SJCRH30 (cell line): ENCODE measurements around the gene BICD1. TPM values are rescaled to one million over a fixed set of nuclear protein-coding genes. Genes with fewer than 3 reads are reported as not detected.
"Not testable (repeated sequence)": the region's sequence is repeated elsewhere in the genome, so short reads cannot be mapped to it uniquely, and the experiment has no call there.

Experiments used
- DNase-seq, 2 experiments: peaks; one replicate each; pipeline ENCODE4 v3.0.0-alpha.2; 2015 to 2020
- H3K27ac ChIP-seq: fragments of 250-450 bp; sonication (Bioruptor Pico); 2 replicates; pipeline ENCODE4 v1.5.1; 2020; ENCODE audit warnings: mild to moderate bottlenecking, moderate library complexity
- H3K27me3 ChIP-seq: fragments of 250-450 bp; sonication (Bioruptor Pico); 2 replicates; pipeline ENCODE4 v1.5.1; 2020; ENCODE audit warnings: mild to moderate bottlenecking, moderate library complexity
- H3K36me3 ChIP-seq: fragments of 250-450 bp; sonication (Bioruptor Pico); 2 replicates; pipeline ENCODE4 v1.5.1; 2020; ENCODE audit warnings: mild to moderate bottlenecking, moderate library complexity
- H3K4me1 ChIP-seq: fragments of 250-450 bp; sonication (Bioruptor Pico); 2 replicates; pipeline ENCODE4 v1.5.1; 2020; ENCODE audit warnings: mild to moderate bottlenecking, moderate library complexity
- H3K4me3 ChIP-seq: fragments of 250-450 bp; sonication (Bioruptor Pico); 2 replicates; pipeline ENCODE4 v1.5.1; 2020; ENCODE audit warnings: mild to moderate bottlenecking, moderate library complexity
- H3K9me3 ChIP-seq: fragments of 250-450 bp; sonication (Bioruptor Pico); replicated peaks from 2 replicates; pipeline ENCODE4 v1.5.1; 2020; ENCODE audit warnings: mild to moderate bottlenecking, moderate library complexity
- total RNA-seq: library from RNA; depleted of rRNA; stranded (reverse); fragments of >200 nt; shearing (Covaris generic); gene quantifications from 2 replicates; pipeline ENCODE4 v1.2.3, GENCODE V29; 2014

BICD1 gene
- total RNA-seq, 1 experiment from 2014 or later: 10.8 TPM

- DNase-seq: no peak
- no peak overlapping the region for H3K27ac ChIP-seq
Observed at GRCh38 chr12:32273063-32273522, 166.4 kb downstream of the BICD1 start.

GRCh38 chr12:32273712-32274111 is 167.1 kb downstream of the BICD1 start:
- H3K27ac ChIP-seq: no peak overlapping the region
- no peak for DNase-seq

More at GRCh38 chr12:32273063-32273522, 166.4 kb downstream of the BICD1 start:
- H3K36me3 ChIP-seq: no peaks in the 10 kb centered on the region
- H3K27me3 ChIP-seq: no peaks in the 10 kb centered on the region
- no peak overlapping the region for H3K4me3 ChIP-seq
- peaks cover 8% of the 10 kb centered on the region for H3K4me1 ChIP-seq
- 0 out of 2 replicates have a peak, but pooled peaks cover 4% of the 10 kb centered on the region for H3K9me3 ChIP-seq

DNA sequence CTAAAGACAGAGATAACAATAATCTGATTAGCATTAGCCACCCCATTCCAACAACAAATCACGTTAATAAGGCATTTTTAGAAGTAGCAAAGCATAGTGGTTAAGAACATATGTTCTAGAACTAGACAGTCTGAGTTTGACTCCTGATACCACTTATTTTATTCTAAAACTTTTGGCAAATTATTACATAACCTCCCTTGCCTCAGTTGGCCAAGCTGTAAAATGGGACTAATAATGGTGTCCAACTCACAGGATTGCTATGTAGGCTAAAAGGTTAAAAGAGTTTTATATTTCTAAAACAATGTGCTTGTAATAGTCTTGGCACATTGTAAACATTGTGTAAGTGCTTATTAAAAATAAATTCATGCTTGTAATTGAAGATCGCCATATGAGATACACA is 168.0 kb downstream of the BICD1 start:
- no peak overlapping the region for H3K27ac ChIP-seq
- 0 out of 2 replicates have a peak, but pooled peaks cover 4% of the 10 kb centered on the region for H3K9me3 ChIP-seq
- DNase-seq: no peak

More at GRCh38 chr12:32273712-32274111, 167.1 kb downstream of the BICD1 start:
- Histone ChIP-seq H3K4me1 (peaks cover 8% of the 10 kb centered on the region), H3K36me3 (no peaks in the 10 kb centered on the region), H3K27me3 (no peaks in the 10 kb centered on the region), H3K9me3 (0 out of 2 replicates have a peak, but pooled peaks cover 4% of the 10 kb centered on the region), H3K4me3 (no peak overlapping the region)

DNA sequence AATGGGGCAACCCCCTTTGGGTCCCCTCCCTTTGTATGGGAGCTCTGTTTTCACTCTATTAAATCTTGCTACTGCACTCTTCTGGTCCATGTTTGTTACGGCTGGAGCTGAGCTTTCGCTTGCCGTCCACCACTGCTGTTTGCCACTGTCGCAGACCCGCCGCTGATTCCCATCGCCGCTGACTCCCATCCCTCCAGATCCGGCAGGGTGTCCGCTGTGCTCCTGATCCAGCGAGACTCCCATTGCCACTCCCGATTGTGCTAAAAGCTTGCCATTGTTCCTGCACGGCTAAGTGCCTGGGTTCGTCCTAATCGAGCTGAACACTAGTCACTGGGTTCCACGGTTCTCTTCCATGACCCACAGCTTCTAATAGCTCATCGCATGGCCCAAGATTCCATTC is 168.9 kb downstream of the BICD1 start:
- not testable (repeated sequence) for H3K27ac ChIP-seq, H3K4me1 ChIP-seq, H3K4me3 ChIP-seq, H3K27me3 ChIP-seq, H3K9me3 ChIP-seq, H3K36me3 ChIP-seq, DNase-seq

More for the DNA sequence above, 168.0 kb downstream of the BICD1 start:
- H3K4me1 ChIP-seq: peaks cover 8% of the 10 kb centered on the region
- no peaks in the 10 kb centered on the region for H3K36me3 ChIP-seq
- H3K27me3 ChIP-seq: no peaks in the 10 kb centered on the region
- no peak overlapping the region for H3K4me3 ChIP-seq

DNA sequence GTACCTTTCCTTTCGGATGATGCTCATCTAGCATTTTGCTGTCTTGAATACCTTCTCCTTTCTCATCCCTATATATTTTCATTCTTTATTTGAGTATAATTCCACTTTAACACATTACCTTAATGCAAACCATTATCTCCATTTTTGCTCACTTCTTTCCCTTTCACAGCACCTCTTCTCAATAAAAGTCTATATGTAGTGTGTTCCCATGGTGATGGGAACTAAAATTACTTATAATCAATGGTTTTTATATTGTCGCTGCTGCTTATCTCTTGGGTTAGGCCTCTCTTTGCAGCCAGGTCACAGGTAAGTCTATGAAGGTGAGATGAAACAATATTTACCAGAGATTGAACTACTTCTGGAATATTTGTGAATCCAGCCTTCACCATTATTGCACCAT is 171.1 kb downstream of the BICD1 start:
- H3K36me3 ChIP-seq: no peaks in the 10 kb centered on the region
- no peak overlapping the region for H3K27ac ChIP-seq
- DNase-seq: no peak
- H3K9me3 ChIP-seq: no peaks in the 10 kb centered on the region
- no peaks in the 10 kb centered on the region for H3K4me1 ChIP-seq
- H3K27me3 ChIP-seq: no peaks in the 10 kb centered on the region
- H3K4me3 ChIP-seq: no peak overlapping the region

- Histone ChIP-seq H3K9me3 (no peaks in the 10 kb centered on the region), H3K4me1 (no peaks in the 10 kb centered on the region), H3K36me3 (no peaks in the 10 kb centered on the region), H3K4me3 (no peak overlapping the region), H3K27me3 (no peaks in the 10 kb centered on the region), H3K27ac (no peak overlapping the region)
- DNase-seq: no peak
Observed at GRCh38 chr12:32281098-32281497, 174.5 kb downstream of the BICD1 start.

DNA sequence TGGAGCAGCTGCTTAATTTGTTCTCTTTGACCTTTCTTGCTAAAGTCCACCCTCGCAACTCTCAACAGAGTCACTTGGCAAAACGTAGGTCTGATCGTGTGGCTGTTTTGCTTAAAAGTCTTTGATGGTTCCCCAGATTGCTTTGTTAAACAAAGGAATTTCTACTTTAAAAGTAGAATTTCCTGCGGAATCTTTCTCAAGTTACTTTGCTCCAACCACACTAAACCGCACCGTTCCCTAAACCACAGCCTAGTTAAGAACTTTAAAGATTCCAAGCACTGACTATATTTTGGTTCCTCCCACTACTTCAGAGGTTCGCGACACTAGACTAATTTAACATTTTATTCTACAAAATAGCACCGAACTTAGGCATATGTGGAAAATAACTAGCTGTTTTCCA is 177.9 kb downstream of the BICD1 start:
- H3K9me3 ChIP-seq: no peaks in the 10 kb centered on the region
- H3K27me3 ChIP-seq: no peaks in the 10 kb centered on the region
- no peaks in the 10 kb centered on the region for H3K36me3 ChIP-seq
- H3K4me1 ChIP-seq: no peaks in the 10 kb centered on the region
- H3K27ac ChIP-seq: no peak overlapping the region
- DNase-seq: no peak
- H3K4me3 ChIP-seq: no peak overlapping the region

DNA sequence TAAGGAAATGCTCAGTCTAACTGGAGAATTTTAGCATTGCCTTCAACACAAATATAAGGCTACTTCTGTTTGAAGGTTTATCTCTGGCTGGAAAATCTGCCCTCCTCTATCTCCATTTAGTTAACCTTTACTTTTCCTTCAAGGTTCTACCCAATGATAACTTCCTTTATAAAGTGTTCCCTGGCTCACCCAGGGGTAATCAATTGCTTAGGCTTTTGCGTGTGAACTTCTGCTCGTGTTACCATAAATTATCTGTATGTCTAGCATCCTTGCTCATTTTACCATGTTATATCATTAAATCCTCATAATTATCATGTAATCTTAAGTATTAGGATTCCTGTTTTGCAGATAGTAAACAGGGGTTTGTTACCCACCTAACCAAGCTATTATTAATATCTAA is 178.4 kb downstream of the BICD1 start:
- no peak overlapping the region for H3K27ac ChIP-seq
- H3K27me3 ChIP-seq: no peaks in the 10 kb centered on the region
- DNase-seq: no peak

DNA sequence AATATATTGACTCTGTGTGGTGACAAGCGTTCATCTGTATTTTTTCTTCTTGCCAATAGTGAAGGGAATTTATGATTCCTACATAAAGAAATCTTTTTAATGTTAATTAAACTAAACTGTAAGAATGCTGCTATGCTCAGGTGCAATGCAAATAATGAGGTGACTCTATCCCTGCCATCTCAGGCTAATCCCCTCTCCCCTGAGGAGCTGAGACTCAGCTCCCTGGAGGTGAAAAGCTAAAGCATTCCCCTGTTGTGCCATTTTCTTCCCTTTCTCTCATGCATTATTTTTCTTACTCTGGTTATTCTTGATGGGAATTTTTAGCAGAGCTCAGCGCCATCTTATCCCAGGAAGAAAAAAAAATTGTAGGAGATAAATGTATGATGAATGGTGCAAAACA is 178.8 kb downstream of the BICD1 start:
- no peaks in the 10 kb centered on the region for H3K9me3 ChIP-seq
- no peak overlapping the region for H3K4me3 ChIP-seq
- no peaks in the 10 kb centered on the region for H3K27me3 ChIP-seq
- no peak for DNase-seq
- H3K4me1 ChIP-seq: no peaks in the 10 kb centered on the region
- no peaks in the 10 kb centered on the region for H3K36me3 ChIP-seq
- no peak overlapping the region for H3K27ac ChIP-seq

More for the DNA sequence above, 178.4 kb downstream of the BICD1 start:
- Histone ChIP-seq H3K36me3 (no peaks in the 10 kb centered on the region), H3K4me1 (no peaks in the 10 kb centered on the region), H3K4me3 (no peak overlapping the region), H3K9me3 (no peaks in the 10 kb centered on the region)

DNA sequence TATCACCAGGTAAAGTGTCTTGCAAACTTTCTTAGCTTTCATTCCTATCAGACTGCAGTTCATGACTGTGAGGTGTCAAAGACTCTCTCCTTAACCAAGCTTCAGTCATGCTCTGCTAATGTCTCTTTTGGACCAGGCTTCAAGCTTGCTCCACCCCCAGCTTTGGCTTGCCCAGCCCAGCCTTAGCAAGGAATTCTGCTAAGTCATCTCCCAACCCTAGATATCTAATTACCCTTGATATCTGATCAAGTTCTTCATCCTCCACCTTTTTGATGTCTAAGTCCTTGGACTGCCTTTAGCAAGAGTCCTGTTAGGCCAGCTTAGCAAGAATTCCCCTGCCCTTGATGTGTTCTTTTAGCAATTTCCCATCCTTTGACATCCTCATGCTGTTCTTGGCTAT is 183.8 kb downstream of the BICD1 start:
- H3K9me3 ChIP-seq: no peaks in the 10 kb centered on the region
- no peak for DNase-seq
- no peaks in the 10 kb centered on the region for H3K4me1 ChIP-seq
- no peak overlapping the region for H3K4me3 ChIP-seq
- no peak overlapping the region for H3K27ac ChIP-seq
- no peaks in the 10 kb centered on the region for H3K27me3 ChIP-seq
- no peaks in the 10 kb centered on the region for H3K36me3 ChIP-seq

DNA sequence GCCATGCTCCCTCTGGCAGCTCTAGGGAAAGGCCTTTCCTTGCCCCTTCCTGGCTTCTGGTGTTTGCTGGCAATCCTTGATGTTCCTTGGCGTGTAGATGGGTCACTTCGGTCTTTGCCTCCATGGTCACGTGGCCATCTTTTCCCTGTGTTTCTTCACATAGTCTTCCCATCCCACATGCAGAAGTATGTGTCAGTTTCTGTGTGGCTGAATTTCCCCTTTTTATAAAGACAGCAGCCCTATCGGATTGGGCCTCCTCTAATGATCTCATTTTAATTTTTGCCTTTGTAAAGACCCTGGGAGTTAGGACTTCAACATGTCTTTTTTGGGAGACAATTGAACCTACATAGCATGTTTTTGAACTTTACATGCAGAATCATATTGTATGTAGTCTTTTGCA is 185.5 kb downstream of the BICD1 start:
- H3K36me3 ChIP-seq: no peaks in the 10 kb centered on the region
- no peaks in the 10 kb centered on the region for H3K9me3 ChIP-seq
- H3K27ac ChIP-seq: no peak overlapping the region
- H3K4me1 ChIP-seq: no peaks in the 10 kb centered on the region
- DNase-seq: no peak
- no peaks in the 10 kb centered on the region for H3K27me3 ChIP-seq
- H3K4me3 ChIP-seq: no peak overlapping the region

- Histone ChIP-seq H3K27me3 (no peaks in the 10 kb centered on the region), H3K4me1 (no peaks in the 10 kb centered on the region), H3K9me3 (no peaks in the 10 kb centered on the region), H3K4me3 (no peak overlapping the region), H3K27ac (no peak overlapping the region), H3K36me3 (no peaks in the 10 kb centered on the region)
- no peak for DNase-seq
Observed at GRCh38 chr12:32293808-32294419, 187.3 kb downstream of the BICD1 start.

DNA sequence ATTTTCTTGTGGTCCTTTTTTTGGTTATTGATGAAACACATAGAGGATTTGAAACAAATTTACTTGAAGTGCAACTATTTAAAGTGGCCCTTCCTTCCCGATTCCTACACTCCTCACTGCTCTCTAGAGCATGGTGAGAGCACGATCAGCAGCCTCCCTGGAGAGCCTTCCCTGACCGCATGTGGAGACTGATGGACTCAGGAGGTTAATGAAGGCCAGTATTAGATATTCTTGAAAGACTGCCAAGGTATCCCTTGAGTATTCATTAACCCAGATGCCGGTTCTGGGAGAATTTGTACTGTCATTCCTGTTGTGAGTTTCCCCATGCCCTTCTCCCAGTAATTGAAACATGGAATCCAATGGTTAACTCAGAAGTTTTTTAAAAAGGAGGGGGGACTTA is 189.9 kb downstream of the BICD1 start:
- Histone ChIP-seq H3K9me3 (no peaks in the 10 kb centered on the region), H3K27me3 (no peaks in the 10 kb centered on the region), H3K4me1 (no peaks in the 10 kb centered on the region), H3K4me3 (no peak overlapping the region), H3K27ac (no peak overlapping the region), H3K36me3 (no peaks in the 10 kb centered on the region)
- DNase-seq: no peak

DNA sequence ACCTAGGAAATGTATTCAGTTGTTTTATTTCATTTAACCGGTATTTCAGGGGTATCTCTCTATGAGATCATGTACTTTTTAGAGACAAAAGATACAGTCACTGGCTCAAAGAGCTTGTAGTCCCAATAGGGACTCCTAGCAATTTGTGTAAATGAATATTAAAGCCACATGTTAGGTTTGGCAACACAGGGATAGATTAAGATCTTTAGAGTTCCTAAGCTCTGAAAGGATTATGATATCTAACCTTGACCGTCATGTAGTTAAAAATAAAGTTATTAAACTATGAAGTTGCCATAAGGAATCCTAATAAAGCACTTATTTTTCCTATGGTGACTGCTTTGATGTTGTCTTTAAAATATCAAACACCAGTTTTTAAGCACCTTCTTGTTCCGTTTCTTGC is 192.3 kb downstream of the BICD1 start:
- Histone ChIP-seq H3K4me1 (no peaks in the 10 kb centered on the region), H3K27ac (no peak overlapping the region), H3K27me3 (no peaks in the 10 kb centered on the region), H3K36me3 (no peaks in the 10 kb centered on the region), H3K4me3 (no peak overlapping the region), H3K9me3 (no peaks in the 10 kb centered on the region)
- no peak for DNase-seq

DNA sequence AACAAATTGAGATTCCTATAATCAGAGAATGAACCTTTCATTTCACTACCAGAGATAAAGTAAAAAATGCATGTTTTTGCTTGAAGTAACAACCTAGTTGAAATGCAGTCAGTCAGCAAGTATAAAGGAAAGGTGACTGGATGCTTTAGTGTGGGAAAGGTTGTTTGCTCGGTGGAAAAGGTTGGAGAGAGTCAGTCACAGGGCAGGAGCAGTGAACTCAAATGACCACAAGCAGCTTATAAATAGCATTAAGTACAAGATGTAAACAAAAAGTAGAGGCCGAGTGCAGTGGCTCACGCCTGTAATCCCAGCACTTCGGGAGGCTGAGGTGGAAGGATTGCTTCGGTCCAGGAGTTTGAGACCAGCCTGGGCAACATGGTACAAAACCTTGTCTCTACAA is 194.6 kb downstream of the BICD1 start:
- Histone ChIP-seq H3K27ac (no peak overlapping the region), H3K9me3 (no peaks in the 10 kb centered on the region), H3K4me3 (no peak overlapping the region), H3K27me3 (no peaks in the 10 kb centered on the region), H3K36me3 (no peaks in the 10 kb centered on the region), H3K4me1 (no peaks in the 10 kb centered on the region)
- DNase-seq: no peak
